Ramos (cell line): ENCODE data around the gene PRR15L.

Source experiments
- in situ Hi-C: fragments of 300-500 bp; cut with MboI; formaldehyde crosslinking; loops from one replicate; pipeline ENCODE4 v1.14.3; 2022; ENCODE audit warnings: low sequenced_read_pairs; ENCODE audit not compliant: unreplicated experiment

Gene PRR15L

DNA sequence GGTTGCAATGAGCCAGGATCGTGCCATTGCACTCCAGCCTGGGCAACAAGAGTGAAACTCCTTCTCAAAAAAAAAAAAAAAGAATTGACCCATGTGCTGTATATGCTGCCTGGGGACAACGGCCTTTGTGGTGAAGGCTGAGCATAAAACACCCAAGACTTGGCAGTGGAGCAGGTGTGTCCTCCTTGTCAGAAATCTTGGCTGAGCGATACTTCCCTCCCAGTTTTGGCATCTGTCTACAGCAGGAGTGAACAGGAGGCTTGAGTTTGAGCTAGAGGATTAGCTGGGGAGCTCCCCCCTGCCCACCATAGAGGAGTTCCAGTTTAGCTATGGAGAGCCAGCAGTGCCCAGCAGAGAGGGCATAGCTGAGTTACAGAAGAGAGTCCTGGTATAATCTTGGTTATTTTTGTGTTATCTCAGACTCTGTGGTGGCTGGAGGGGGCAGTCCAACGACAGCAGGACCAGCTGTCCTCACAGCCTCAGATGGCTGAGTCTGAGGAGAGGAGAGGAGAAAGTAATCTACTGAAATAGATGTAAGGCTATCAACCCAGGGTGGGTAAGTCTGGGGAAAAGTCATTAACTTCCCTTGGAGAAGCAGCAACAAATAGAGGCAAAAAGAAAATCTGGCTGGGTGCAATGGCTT, 43.3 kb downstream of the PRR15L start:
- in situ Hi-C loops, result no loop called here

- in situ Hi-C loops, result no loop called here
Observed at GRCh38 chr17:47913050-47913449, 44.6 kb downstream of the PRR15L start.

- in situ Hi-C loops, result no loop called here
Observed at GRCh38 chr17:47907932-47908562, 49.6 kb downstream of the PRR15L start.

DNA sequence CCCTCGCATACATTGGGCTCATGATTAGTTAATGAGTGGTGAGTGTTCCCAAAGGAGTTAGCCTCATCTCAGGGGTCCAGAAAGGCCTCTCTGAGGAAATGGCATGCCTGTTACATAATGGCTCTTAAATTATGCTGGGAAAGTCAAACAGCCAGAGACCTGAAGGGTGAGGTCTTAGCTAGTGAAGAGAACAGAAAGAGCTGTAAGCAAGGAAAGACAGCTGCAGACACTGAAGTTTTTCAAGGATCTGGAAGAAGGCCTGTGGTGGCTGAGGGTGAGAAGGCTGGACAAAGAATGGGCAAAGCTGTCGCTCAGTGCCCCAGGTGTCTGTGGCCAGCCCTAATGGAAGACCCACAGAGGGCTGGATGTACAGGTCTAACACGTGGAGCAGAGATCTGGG, 51.2 kb downstream of the PRR15L start:
- in situ Hi-C loops, result no loop called here

- in situ Hi-C loops, result no loop called here
Observed at GRCh38 chr17:47905221-47905733, 52.4 kb downstream of the PRR15L start.

GRCh38 chr17:47902039-47902744, 55.5 kb downstream of the PRR15L start:
- in situ Hi-C loops, result no loop called here
